ENCODE measurements around the gene TMBIM1. TPM values are rescaled to one million over a fixed set of nuclear protein-coding genes. Genes with fewer than 3 reads are reported as not detected.

The TMBIM1 gene
- total RNA-seq, 1 experiment from 2014 or later: 114 TPM

GRCh38 chr2:218319813-218320365 is 27.6 kb upstream of the TMBIM1 start:
- ATAC-seq (no peak), DNase-seq (ENCODE audit: low read depth, low spot score) (no peak)
- BruUV-seq (replicated peaks): no TSS peak
- Histone ChIP-seq H3K4me1 (ENCODE audit: control insufficient read depth, insufficient read depth, low read length) (peaks cover 13% of the 10 kb centered on the region), H3K27ac (ENCODE audit: low read length) (no peak overlapping the region), H3K27me3 (ENCODE audit: control insufficient read depth, insufficient read depth, low read length) (no peaks in the 10 kb centered on the region), H3K9me3 (ENCODE audit: control insufficient read depth, insufficient read depth, low read depth, low read length) (no peaks in the 10 kb centered on the region), H3K4me3 (ENCODE audit: low read depth in 2 of 2, low read length in 2 of 2) (no peak overlapping the region), H3K36me3 (ENCODE audit: control insufficient read depth, insufficient read depth, low read length) (no peaks in the 10 kb centered on the region)
- ChIA-PET POLR2A (no interaction called here), CTCF (no interaction called here)
- intact Hi-C loops (cut with micrococcal nuclease; ENCODE audit: unreplicated experiment) (no loop called here), in situ Hi-C loops (cut with HindIII; ENCODE audit: low pct_unique_long_range_greater_than_20kb, low sequenced_read_pairs) (no loop called here)
- no peak for TF ChIP-seq POLR2AphosphoS5 (IDR thresholded peaks at IDR 0.05; ENCODE audit: low read depth, low read length)
- TF ChIP-seq SIN3A (IDR thresholded peaks at IDR 0.05; ENCODE audit: borderline replicate concordance, insufficient read depth, low read depth, low read length): no peak
- no peak for TF ChIP-seq REST (IDR thresholded peaks at IDR 0.05; ENCODE audit: insufficient read depth in 1 of 2, low read depth in 2 of 2, low read length in 1 of 2)
- TF ChIP-seq, protein P1, sequence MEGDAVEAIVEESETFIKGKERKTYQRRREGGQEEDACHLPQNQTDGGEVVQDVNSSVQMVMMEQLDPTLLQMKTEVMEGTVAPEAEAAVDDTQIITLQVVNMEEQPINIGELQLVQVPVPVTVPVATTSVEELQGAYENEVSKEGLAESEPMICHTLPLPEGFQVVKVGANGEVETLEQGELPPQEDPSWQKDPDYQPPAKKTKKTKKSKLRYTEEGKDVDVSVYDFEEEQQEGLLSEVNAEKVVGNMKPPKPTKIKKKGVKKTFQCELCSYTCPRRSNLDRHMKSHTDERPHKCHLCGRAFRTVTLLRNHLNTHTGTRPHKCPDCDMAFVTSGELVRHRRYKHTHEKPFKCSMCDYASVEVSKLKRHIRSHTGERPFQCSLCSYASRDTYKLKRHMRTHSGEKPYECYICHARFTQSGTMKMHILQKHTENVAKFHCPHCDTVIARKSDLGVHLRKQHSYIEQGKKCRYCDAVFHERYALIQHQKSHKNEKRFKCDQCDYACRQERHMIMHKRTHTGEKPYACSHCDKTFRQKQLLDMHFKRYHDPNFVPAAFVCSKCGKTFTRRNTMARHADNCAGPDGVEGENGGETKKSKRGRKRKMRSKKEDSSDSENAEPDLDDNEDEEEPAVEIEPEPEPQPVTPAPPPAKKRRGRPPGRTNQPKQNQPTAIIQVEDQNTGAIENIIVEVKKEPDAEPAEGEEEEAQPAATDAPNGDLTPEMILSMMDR (IDR thresholded peaks at IDR 0.05): no peak
- TF ChIP-seq TCF7L2 (IDR thresholded peaks at IDR 0.05; ENCODE audit: low read depth, low read length): no peak

DNA sequence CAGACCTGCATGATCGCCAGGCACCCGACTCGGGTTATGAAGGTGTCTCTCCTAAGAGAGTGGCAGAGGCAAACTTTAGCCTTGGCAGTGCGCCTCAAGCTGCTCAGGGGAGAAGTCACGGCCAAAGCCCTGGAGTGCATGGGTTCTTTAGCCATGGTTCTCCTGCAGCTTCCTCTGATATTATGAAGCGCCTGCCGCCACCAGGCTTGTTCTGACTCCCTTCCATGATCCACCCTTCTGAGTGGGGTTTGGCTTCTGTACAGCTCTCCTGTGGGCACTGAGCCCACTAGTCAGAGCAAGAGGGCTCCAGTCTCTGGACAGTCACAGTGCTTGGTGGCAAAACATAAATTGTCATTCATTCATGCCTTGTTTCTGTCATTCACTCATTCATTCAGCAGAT is 25.9 kb upstream of the TMBIM1 start:
- H3K36me3 ChIP-seq (ENCODE audit: control insufficient read depth, insufficient read depth, low read length): no peaks in the 10 kb centered on the region
- CTCF ChIA-PET: no interaction called here
- intact Hi-C loops (cut with micrococcal nuclease; ENCODE audit: unreplicated experiment): no loop called here
- POLR2A ChIA-PET: no interaction called here
- ATAC-seq (no peak), DNase-seq (ENCODE audit: low read depth, low spot score) (no peak)
- in situ Hi-C loops (cut with HindIII; ENCODE audit: low pct_unique_long_range_greater_than_20kb, low sequenced_read_pairs): no loop called here
- peaks cover 4% of the 10 kb centered on the region; the same call in 1 of the 2 replicates for H3K4me1 ChIP-seq (ENCODE audit: control insufficient read depth, insufficient read depth, low read length)
- H3K4me3 ChIP-seq (ENCODE audit: low read depth in 2 of 2, low read length in 2 of 2): no peak overlapping the region
- no TSS peak for BruUV-seq (replicated peaks)
- no peaks in the 10 kb centered on the region for H3K27me3 ChIP-seq (ENCODE audit: control insufficient read depth, insufficient read depth, low read length)
- H3K27ac ChIP-seq (ENCODE audit: low read length): no peak overlapping the region
- H3K9me3 ChIP-seq (ENCODE audit: control insufficient read depth, insufficient read depth, low read depth, low read length): no peaks in the 10 kb centered on the region
- TF ChIP-seq, protein P1 (IDR thresholded peaks at IDR 0.05): no peak
- no peak for TF ChIP-seq SIN3A (IDR thresholded peaks at IDR 0.05; ENCODE audit: borderline replicate concordance, insufficient read depth, low read depth, low read length)
- no peak for TF ChIP-seq POLR2AphosphoS5 (IDR thresholded peaks at IDR 0.05; ENCODE audit: low read depth, low read length)
- no peak for TF ChIP-seq TCF7L2 (IDR thresholded peaks at IDR 0.05; ENCODE audit: low read depth, low read length)
- no peak for TF ChIP-seq REST (IDR thresholded peaks at IDR 0.05; ENCODE audit: insufficient read depth in 1 of 2, low read depth in 2 of 2, low read length in 1 of 2)
